Mesodermal cell (in vitro differentiated cells): ENCODE data around the gene RIC8B.

Source experiments
- H3K27ac ChIP-seq: 2 replicates; pipeline ENCODE4 v1.7.0; 2013; ENCODE audit warnings: mild to moderate bottlenecking, low read depth, low read length, moderate library complexity; ENCODE audit not compliant: severe bottlenecking
- H3K36me3 ChIP-seq: 2 replicates; pipeline ENCODE4 v1.7.1; 2013; ENCODE audit warnings: mild to moderate bottlenecking, low read length, moderate library complexity; ENCODE audit not compliant: control insufficient read depth, insufficient read depth
- H3K4me1 ChIP-seq: one replicate; pipeline ENCODE4 v1.7.1; 2013; ENCODE audit warnings: mild to moderate bottlenecking, low read length; ENCODE audit not compliant: insufficient read depth, control insufficient read depth, poor library complexity, severe bottlenecking
- H3K4me3 ChIP-seq: 2 replicates; pipeline ENCODE4 v1.7.0; 2013; ENCODE audit warnings: low read length, control low read depth, mild to moderate bottlenecking; ENCODE audit not compliant: insufficient read depth, poor library complexity, severe bottlenecking; ENCODE audit errors: extremely low read depth
- H3K9me3 ChIP-seq: 2 replicates; pipeline ENCODE4 v1.7.1; 2013; ENCODE audit warnings: mild to moderate bottlenecking, low read length, moderate library complexity; ENCODE audit not compliant: control insufficient read depth
- WGBS, 2 experiments: methylation state at CpG; one replicate each; pipeline ENCODE4 v1.1.5; 2013; ENCODE audit warnings: missing lambda C conversion rate in 2 of 2; ENCODE audit not compliant: insufficient coverage in 2 of 2; 5-methylcytosine and 5-hydroxymethylcytosine counted together

RIC8B gene

GRCh38 chr12:106841510-106842302 is 67.2 kb downstream of the RIC8B start:
- Histone ChIP-seq H3K27ac (peak overlapping the region; percentile 80), H3K36me3 (peaks cover 27% of the 10 kb centered on the region), H3K4me3 (no peak overlapping the region), H3K4me1 (peaks cover 20% of the 10 kb centered on the region), H3K9me3 (no peaks in the 10 kb centered on the region)
- no CpG with 5 or more reads among the region's 1 CpG for WGBS, 2 experiments

- 94 to 95% methylated on average over 2 to 3 of the region's 4 CpGs for WGBS, 2 experiments
- peaks cover 6% of the 10 kb centered on the region for H3K4me1 ChIP-seq
- H3K27ac ChIP-seq: no peak overlapping the region
- H3K9me3 ChIP-seq: no peaks in the 10 kb centered on the region
- H3K4me3 ChIP-seq: no peak overlapping the region
- peaks cover 50% of the 10 kb centered on the region for H3K36me3 ChIP-seq
Measured at GRCh38 chr12:106845902-106846301, 71.4 kb downstream of the RIC8B start.

- Histone ChIP-seq H3K9me3 (no peaks in the 10 kb centered on the region), H3K4me1 (no peaks in the 10 kb centered on the region), H3K27ac (no peak overlapping the region), H3K4me3 (no peak overlapping the region), H3K36me3 (peaks cover 54% of the 10 kb centered on the region)
- 93 to 100% methylated on average over 2 of the region's 2 CpGs for WGBS, 2 experiments
Measured at GRCh38 chr12:106847861-106848260, 73.4 kb downstream of the RIC8B start.

GRCh38 chr12:106851306-106851705 is 76.8 kb downstream of the RIC8B start:
- 98 to 100% methylated on average over 4 of the region's 5 CpGs for WGBS, 2 experiments
- Histone ChIP-seq H3K4me3 (no peak overlapping the region), H3K4me1 (no peaks in the 10 kb centered on the region), H3K27ac (no peak overlapping the region), H3K36me3 (peaks cover 37% of the 10 kb centered on the region), H3K9me3 (no peaks in the 10 kb centered on the region)

GRCh38 chr12:106854723-106855122 is 80.2 kb downstream of the RIC8B start:
- Histone ChIP-seq H3K36me3 (peaks cover 21% of the 10 kb centered on the region), H3K27ac (no peak overlapping the region), H3K4me3 (no peak overlapping the region), H3K4me1 (no peaks in the 10 kb centered on the region), H3K9me3 (no peaks in the 10 kb centered on the region)
- 100% methylated on average over 2 to 3 of the region's 4 CpGs for WGBS, 2 experiments

GRCh38 chr12:106855221-106855758 is 80.8 kb downstream of the RIC8B start:
- H3K36me3 ChIP-seq: peaks cover 21% of the 10 kb centered on the region
- no peaks in the 10 kb centered on the region for H3K4me1 ChIP-seq
- H3K27ac ChIP-seq: no peak overlapping the region
- no peaks in the 10 kb centered on the region for H3K9me3 ChIP-seq
- WGBS, 2 experiments: 82 to 92% methylated on average over 2 of the region's 2 CpGs
- H3K4me3 ChIP-seq: no peak overlapping the region

GRCh38 chr12:106861984-106862916 is 87.8 kb downstream of the RIC8B start:
- WGBS, 2 experiments: 100% methylated on average over 1 of the region's 3 CpGs; no CpG with 5 or more reads in 1 of the 2 experiments
- H3K9me3 ChIP-seq: no peaks in the 10 kb centered on the region
- H3K36me3 ChIP-seq: peaks cover 25% of the 10 kb centered on the region
- no peak overlapping the region for H3K4me3 ChIP-seq
- no peaks in the 10 kb centered on the region for H3K4me1 ChIP-seq
- no peak overlapping the region for H3K27ac ChIP-seq

GRCh38 chr12:106863189-106863588 is 88.7 kb downstream of the RIC8B start:
- Histone ChIP-seq H3K4me3 (no peak overlapping the region), H3K27ac (no peak overlapping the region), H3K9me3 (no peaks in the 10 kb centered on the region), H3K36me3 (peaks cover 25% of the 10 kb centered on the region), H3K4me1 (no peaks in the 10 kb centered on the region)
- 100% methylated on average over 1 of the region's 1 CpG; no CpG with 5 or more reads in 1 of the 2 experiments for WGBS, 2 experiments

GRCh38 chr12:106865683-106866082 is 91.2 kb downstream of the RIC8B start:
- 33 to 36% methylated on average over 3 of the region's 3 CpGs for WGBS, 2 experiments
- no peak overlapping the region for H3K4me3 ChIP-seq
- H3K36me3 ChIP-seq: peaks cover 18% of the 10 kb centered on the region
- H3K4me1 ChIP-seq: no peaks in the 10 kb centered on the region
- no peaks in the 10 kb centered on the region for H3K9me3 ChIP-seq
- no peak overlapping the region for H3K27ac ChIP-seq

GRCh38 chr12:106866426-106867080 is 92.1 kb downstream of the RIC8B start:
- Histone ChIP-seq H3K27ac (no peak overlapping the region), H3K9me3 (no peaks in the 10 kb centered on the region), H3K4me1 (no peaks in the 10 kb centered on the region), H3K36me3 (peaks cover 16% of the 10 kb centered on the region), H3K4me3 (no peak overlapping the region)
- WGBS, 2 experiments: 80% methylated on average over 2 of the region's 5 CpGs; no CpG with 5 or more reads in 1 of the 2 experiments
